Heart left ventricle (tissue), 13 donors: ENCODE data around the gene NOL3.

Source experiments
- POLR2A ChIP-seq, 2 donors: fragments of 450-650 bp; IDR thresholded peaks; one replicate each; pipeline ENCODE4 v1.6.1; 2017; ENCODE audit warnings: antibody characterized with exemption in 2 of 2, mild to moderate bottlenecking in 2 of 2, moderate library complexity in 2 of 2
- TF ChIP-seq, protein P1 (sequence below), 12 donors: fragments of 200-600 bp; sonication (generic) in 4 of 12; IDR thresholded peaks; one replicate each; pipeline versions ENCODE4 v1.5.0 to v1.8.0; 2018 to 2022; ENCODE audit warnings: antibody characterized with exemption in 12 of 12, mild to moderate bottlenecking in 5 of 12
- donor health status: ischemic (EF 13 %, LVEDD 7.1; RV severe dilation, severe dysfunction).
- donor health status: DM: no; HTN: yes; CAD: no.
- donor health status: DM: no; HTN: no; CAD: no.
- donor health status: ischemic (EF 25% LVEDD 6.9; RV normal size, moderate dysfunction).
- donor health status: ischemic (EF 25% LVEDD 5.7; RV mildly dilated, moderate dysfunction).
- donor health status: ischemic (EF 35%, LVEDD 5.7; RV mildly dilated, moderate dysfunction).
- donor health status: nonischemic (EF 11% LVEDD 7.7; RV severe dilation, severe dysfunction).
- donor health status: DM: yes; HTN: yes; CAD: no.
- donor health status: PGD.
- donor health status: ischemic (EF 29% LVEDD 5.4; RV normal size, mild dysfunction).
- donor health status: nonischemic (EF 23%, LVEDD 6.1; RV moderate dilation, normal function).

DNA sequence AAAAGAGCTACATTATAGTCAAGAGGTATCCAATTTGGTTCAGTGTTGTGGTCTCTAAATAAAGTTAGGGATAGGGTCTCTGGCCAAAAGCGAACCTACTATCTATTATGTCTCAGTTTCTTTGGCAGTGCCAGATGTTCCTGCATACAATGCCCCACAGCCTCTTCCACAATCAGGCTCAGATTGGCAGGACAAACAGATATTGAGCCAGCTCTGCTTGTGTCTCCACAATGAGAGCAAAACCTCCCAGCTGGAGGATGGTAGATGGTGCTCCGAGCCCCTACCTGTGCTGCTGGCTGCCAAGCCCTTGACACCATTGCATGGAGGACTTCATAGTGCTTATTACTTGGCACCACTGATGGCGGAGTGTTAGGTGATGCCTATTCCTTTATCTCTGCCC is 40.9 kb upstream of the NOL3 start:
- TF ChIP-seq, protein P1, sequence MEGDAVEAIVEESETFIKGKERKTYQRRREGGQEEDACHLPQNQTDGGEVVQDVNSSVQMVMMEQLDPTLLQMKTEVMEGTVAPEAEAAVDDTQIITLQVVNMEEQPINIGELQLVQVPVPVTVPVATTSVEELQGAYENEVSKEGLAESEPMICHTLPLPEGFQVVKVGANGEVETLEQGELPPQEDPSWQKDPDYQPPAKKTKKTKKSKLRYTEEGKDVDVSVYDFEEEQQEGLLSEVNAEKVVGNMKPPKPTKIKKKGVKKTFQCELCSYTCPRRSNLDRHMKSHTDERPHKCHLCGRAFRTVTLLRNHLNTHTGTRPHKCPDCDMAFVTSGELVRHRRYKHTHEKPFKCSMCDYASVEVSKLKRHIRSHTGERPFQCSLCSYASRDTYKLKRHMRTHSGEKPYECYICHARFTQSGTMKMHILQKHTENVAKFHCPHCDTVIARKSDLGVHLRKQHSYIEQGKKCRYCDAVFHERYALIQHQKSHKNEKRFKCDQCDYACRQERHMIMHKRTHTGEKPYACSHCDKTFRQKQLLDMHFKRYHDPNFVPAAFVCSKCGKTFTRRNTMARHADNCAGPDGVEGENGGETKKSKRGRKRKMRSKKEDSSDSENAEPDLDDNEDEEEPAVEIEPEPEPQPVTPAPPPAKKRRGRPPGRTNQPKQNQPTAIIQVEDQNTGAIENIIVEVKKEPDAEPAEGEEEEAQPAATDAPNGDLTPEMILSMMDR (IDR thresholded peaks at IDR 0.05), result no peak
- TF ChIP-seq POLR2A (IDR thresholded peaks at IDR 0.05), result no peak
